Measurements from ENCODE around the gene ATP11B.

Gene ATP11B

GRCh38 chr3:182843478-182843877 is 50.2 kb downstream of the ATP11B start:
- H3K9me2 ChIP-seq (replicated peaks; ENCODE audit: control insufficient read depth, low read length), result no peaks in the 10 kb centered on the region
- no peaks in the 10 kb centered on the region for H3K79me2 ChIP-seq (ENCODE audit: control insufficient read depth, low read length)
- no peak overlapping the region for H3K27ac ChIP-seq (ENCODE audit: low read depth, low read length)
- TF ChIP-seq EZH2phosphoT487 (IDR thresholded peaks at IDR 0.05; ENCODE audit: borderline replicate concordance, low read length) (no peak), CTCF (IDR thresholded peaks at IDR 0.05; ENCODE audit: low read depth, low read length, poor library complexity, severe bottlenecking) (no peak)
- H3K4me1 ChIP-seq (ENCODE audit: control insufficient read depth, low read length), result no peaks in the 10 kb centered on the region
- H3K36me3 ChIP-seq (ENCODE audit: control insufficient read depth, low read length), result peaks cover 30% of the 10 kb centered on the region
- H3F3A ChIP-seq (ENCODE audit: control insufficient read depth, insufficient read depth), result no peaks in the 10 kb centered on the region
- H3K4me2 ChIP-seq (ENCODE audit: low read length), result no peak overlapping the region
- no peaks in the 10 kb centered on the region for H3K27me3 ChIP-seq (ENCODE audit: control insufficient read depth, low read length)
- H3K9me3 ChIP-seq (ENCODE audit: control insufficient read depth, insufficient read depth, low read length), result no peaks in the 10 kb centered on the region
- no peaks in the 10 kb centered on the region for H4K20me1 ChIP-seq (ENCODE audit: control insufficient read depth, insufficient read depth, low read depth, low read length)
- no peak overlapping the region for H3K4me3 ChIP-seq (ENCODE audit: low read length)

DNA sequence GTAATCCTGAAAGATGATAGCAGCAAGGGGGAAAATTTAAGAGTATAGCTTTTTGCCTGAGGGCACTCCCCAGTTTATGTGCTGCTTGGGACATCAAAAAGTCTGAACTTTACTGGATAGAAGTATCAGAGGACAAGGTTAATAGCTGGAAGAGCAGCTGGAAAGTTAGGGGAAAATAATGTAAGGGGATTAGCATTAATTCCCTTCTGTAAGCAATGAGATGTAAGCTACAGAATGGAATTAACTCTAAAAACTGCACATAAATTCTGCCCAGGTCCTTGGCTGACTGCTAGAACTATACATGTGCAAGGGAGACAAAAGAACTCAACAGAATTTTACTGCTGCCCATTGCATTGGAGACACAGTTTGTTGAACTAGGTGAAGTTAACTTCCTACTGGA is 55.6 kb downstream of the ATP11B start:
- Histone ChIP-seq H3K9me2 (replicated peaks; ENCODE audit: control insufficient read depth, low read length) (no peaks in the 10 kb centered on the region), H3K4me3 (ENCODE audit: low read length) (no peak overlapping the region), H3K27me3 (ENCODE audit: control insufficient read depth, low read length) (no peaks in the 10 kb centered on the region), H3K4me2 (ENCODE audit: low read length) (no peak overlapping the region), H3K36me3 (ENCODE audit: control insufficient read depth, low read length) (peaks cover 50% of the 10 kb centered on the region), H3F3A (ENCODE audit: control insufficient read depth, insufficient read depth) (no peaks in the 10 kb centered on the region), H3K79me2 (ENCODE audit: control insufficient read depth, low read length) (no peaks in the 10 kb centered on the region), H4K20me1 (ENCODE audit: control insufficient read depth, insufficient read depth, low read depth, low read length) (no peaks in the 10 kb centered on the region), H3K27ac (ENCODE audit: low read depth, low read length) (no peak overlapping the region), H3K9me3 (ENCODE audit: control insufficient read depth, insufficient read depth, low read length) (no peaks in the 10 kb centered on the region), H3K4me1 (ENCODE audit: control insufficient read depth, low read length) (no peaks in the 10 kb centered on the region)
- TF ChIP-seq CTCF (IDR thresholded peaks at IDR 0.05; ENCODE audit: low read depth, low read length, poor library complexity, severe bottlenecking) (no peak), EZH2phosphoT487 (IDR thresholded peaks at IDR 0.05; ENCODE audit: borderline replicate concordance, low read length) (no peak)

DNA sequence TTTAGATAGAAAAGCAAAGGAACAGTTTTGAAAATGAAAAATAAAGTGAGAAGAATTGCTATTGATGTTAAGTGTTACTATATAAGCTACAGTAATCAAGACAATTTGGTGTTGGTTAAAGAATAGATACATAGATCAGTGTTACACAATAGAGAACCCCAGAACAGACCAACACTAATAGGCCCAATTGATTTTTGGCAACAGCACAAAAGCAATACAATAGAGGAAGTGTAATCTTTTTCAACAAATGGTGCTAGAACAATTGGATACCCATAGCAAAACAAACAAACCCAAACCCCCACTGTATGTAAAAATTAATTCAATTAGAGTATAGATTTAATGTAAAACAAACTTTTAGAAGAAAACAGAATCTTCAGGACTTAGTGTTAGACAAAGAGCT is 61.8 kb downstream of the ATP11B start:
- Histone ChIP-seq H3K9me3 (ENCODE audit: control insufficient read depth, insufficient read depth, low read length) (no peaks in the 10 kb centered on the region), H3K27ac (ENCODE audit: low read depth, low read length) (no peak overlapping the region), H3K4me2 (ENCODE audit: low read length) (no peak overlapping the region), H3K4me1 (ENCODE audit: control insufficient read depth, low read length) (no peaks in the 10 kb centered on the region), H3K27me3 (ENCODE audit: control insufficient read depth, low read length) (no peaks in the 10 kb centered on the region), H3K36me3 (ENCODE audit: control insufficient read depth, low read length) (peaks cover 22% of the 10 kb centered on the region), H4K20me1 (ENCODE audit: control insufficient read depth, insufficient read depth, low read depth, low read length) (no peaks in the 10 kb centered on the region), H3K79me2 (ENCODE audit: control insufficient read depth, low read length) (no peaks in the 10 kb centered on the region), H3F3A (ENCODE audit: control insufficient read depth, insufficient read depth) (no peaks in the 10 kb centered on the region), H3K4me3 (ENCODE audit: low read length) (no peak overlapping the region), H3K9me2 (replicated peaks; ENCODE audit: control insufficient read depth, low read length) (no peaks in the 10 kb centered on the region)
- no peak for TF ChIP-seq EZH2phosphoT487 (IDR thresholded peaks at IDR 0.05; ENCODE audit: borderline replicate concordance, low read length)
- no peak for TF ChIP-seq CTCF (IDR thresholded peaks at IDR 0.05; ENCODE audit: low read depth, low read length, poor library complexity, severe bottlenecking)

DNA sequence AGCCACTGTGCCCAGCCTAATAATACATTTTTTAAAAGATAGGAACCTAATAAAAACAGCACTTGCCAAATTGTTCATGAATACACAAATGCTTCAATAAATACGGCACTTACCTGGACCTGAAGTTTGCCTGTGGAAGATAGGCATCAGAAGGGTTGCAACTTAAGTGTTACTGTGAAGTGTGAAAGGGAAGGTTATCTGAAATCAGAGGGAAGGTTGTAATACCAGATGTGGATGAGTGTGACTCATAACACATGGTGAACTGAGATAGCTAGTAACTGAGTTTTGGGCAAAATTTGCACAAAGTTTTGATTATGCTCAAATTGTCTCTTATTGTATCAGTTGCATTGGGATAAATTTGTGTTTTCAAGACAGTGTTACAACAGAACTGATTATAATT is 68.0 kb downstream of the ATP11B start:
- no peak overlapping the region for H3K4me2 ChIP-seq (ENCODE audit: low read length)
- H3K4me1 ChIP-seq (ENCODE audit: control insufficient read depth, low read length), result no peaks in the 10 kb centered on the region
- H3F3A ChIP-seq (ENCODE audit: control insufficient read depth, insufficient read depth), result no peaks in the 10 kb centered on the region
- H4K20me1 ChIP-seq (ENCODE audit: control insufficient read depth, insufficient read depth, low read depth, low read length), result no peaks in the 10 kb centered on the region
- no peaks in the 10 kb centered on the region for H3K27me3 ChIP-seq (ENCODE audit: control insufficient read depth, low read length)
- TF ChIP-seq CTCF (IDR thresholded peaks at IDR 0.05; ENCODE audit: low read depth, low read length, poor library complexity, severe bottlenecking), result no peak
- TF ChIP-seq EZH2phosphoT487 (IDR thresholded peaks at IDR 0.05; ENCODE audit: borderline replicate concordance, low read length), result no peak
- no peak overlapping the region for H3K27ac ChIP-seq (ENCODE audit: low read depth, low read length)
- H3K9me3 ChIP-seq (ENCODE audit: control insufficient read depth, insufficient read depth, low read length), result no peaks in the 10 kb centered on the region
- H3K79me2 ChIP-seq (ENCODE audit: control insufficient read depth, low read length), result no peaks in the 10 kb centered on the region
- no peaks in the 10 kb centered on the region for H3K9me2 ChIP-seq (replicated peaks; ENCODE audit: control insufficient read depth, low read length)
- peaks cover 27% of the 10 kb centered on the region for H3K36me3 ChIP-seq (ENCODE audit: control insufficient read depth, low read length)
- H3K4me3 ChIP-seq (ENCODE audit: low read length), result no peak overlapping the region
